ENCODE measurements around the gene RAB4A.

The RAB4A gene

GRCh38 chr1:229339086-229339485 is 68.2 kb downstream of the RAB4A start:
- no peak for DNase-seq (ENCODE audit: low read depth, low spot score)

DNA sequence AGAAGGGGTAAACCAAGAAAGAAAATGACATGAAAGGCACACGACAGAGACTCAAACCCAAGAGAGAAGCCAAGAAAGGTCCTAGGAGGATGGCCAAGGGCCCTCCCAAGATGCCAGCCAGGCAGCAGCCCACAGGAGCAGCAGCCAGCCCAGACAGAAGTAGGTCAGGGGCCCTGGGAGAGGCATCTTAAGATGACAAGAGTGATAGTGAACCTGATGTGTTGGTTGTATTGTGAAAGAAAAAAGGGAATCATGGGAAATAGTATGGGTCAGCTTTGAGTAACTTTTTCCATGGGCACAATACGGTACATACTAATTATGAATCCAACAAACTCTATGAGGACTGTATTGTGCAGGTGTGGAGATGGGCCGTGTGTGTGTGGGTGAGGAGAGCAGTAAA is 68.6 kb downstream of the RAB4A start:
- DNase-seq (ENCODE audit: low read depth, low spot score) = no peak

DNA sequence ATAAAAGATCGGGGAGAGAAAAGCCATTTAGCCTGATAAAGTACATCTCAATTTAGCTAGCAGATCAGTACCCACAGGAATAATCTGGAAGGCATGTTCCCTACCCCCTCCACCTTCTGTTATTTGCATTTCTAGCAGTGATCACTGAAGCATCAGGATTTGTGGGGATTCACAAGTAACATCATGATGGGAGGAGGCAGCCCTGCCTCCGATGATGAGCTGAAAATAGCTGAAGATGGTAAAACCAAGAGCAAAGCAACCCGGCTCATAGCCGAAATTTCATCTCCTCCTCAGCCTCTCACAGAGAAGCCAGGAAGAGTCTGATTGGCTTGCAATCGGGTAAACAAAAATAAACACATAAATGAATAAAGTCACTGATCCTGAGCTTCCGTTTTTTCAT is 69.6 kb downstream of the RAB4A start:
- DNase-seq (ENCODE audit: low read depth, low spot score) = no peak

GRCh38 chr1:229341774-229342655 is 71.1 kb downstream of the RAB4A start:
- no peak for DNase-seq (ENCODE audit: low read depth, low spot score)

DNA sequence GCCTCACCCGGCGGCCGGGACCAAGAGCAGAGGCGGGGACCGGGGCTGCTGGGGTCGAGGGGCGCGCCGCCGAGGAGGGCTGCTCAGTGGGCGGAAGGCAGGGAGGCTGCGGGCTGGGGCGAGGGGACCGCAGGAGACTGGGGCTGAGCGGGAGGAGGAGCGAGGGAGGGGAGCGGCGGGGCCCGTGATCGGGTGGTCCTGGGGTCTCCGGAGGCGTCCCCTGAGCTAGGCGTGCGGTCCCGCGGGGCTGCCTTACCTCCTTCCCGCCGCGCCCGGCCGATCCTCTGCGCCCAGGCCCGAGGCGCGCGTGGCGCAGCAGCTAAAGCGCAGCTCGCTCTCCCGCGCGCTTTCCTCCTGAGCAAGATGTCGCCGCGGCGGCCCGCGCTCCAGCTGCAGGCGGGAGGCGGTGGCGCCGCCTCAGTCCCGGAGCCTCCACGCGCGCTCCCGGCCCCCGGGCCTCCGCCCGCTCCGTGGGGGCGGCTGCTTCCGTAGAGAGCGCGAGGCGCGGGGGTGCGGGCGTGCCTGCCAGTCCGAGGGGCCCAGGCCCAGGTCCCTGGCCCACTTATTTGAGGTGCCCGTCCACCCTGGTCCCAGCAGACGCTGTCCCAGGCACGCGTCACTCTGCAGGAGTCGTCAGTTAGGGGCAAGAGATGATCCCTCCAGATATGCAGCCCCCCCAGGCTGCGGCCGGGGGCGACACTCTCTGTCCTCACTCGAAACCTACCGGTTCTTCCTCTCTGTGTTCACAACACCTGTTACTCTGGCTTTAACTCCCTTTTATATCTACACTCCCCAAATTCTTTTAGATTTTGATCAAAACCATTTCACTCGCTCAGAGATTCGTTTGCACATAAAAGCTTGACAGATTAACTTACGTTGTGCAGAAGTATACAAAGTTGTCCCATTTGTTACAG is 72.0 kb downstream of the RAB4A start, which contains the start of gene CCSAP:
TSS of gene CCSAP (minus strand) at position 392 of the 914 bp plus-strand sequence. CDS start 582 bp downstream, outside the sequence.
- DNase-seq (ENCODE audit: low read depth, low spot score) = no peak

DNA sequence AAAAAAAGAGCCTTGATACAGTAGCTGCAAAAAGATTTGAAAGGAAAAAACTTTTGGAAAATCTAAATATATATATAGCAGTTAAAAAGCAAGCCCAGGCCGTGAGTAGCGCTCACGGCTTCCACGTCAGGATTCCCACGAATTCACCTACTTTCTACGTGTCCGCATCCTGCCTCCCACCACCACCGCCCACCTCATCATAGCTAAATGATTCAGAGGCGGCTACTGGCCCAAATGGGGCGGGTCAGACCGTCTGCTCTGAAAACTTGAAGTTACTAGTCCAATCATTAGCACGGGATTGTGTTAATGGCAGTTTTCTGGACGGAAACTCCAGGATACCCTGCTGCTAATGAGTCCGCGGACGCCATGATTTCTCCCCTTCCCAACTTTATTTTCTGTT is 73.2 kb downstream of the RAB4A start:
- DNase-seq (ENCODE audit: low read depth, low spot score) = no peak

DNA sequence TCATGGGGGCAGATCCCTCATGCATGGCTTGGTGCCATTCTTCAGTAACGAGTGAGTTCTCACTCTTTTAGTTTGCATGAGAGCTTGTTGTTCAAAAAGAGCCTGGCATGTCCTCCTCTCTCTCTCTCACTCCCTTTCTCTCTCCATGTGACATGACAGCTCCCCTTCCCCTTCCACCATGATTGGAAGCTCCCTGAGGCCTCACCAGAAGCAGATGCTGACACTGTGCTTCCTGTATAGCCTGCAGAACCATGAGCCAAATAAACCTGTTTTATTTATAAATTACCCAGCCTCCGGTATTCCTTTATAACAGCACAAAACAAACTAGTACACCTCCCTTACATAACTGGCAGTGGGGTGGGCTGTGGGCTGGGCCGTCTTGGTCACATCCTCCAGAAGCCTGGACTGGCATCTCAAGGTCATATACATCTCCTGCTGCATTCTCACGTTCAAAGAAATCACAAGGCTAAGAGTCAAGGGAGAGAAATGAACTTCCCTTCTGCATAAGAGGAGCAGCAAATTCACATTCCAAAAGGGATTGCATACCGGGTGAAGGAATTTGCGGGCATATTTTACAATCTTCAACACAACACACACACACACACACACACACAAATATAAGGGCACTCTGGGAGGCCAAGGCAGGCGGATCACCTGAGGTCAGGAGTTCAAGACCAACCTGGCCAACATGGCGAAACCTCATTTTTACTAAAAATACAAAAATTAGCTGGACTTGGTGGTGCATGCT is 74.2 kb downstream of the RAB4A start:
- DNase-seq (ENCODE audit: low read depth, low spot score) = no peak

- no peak for DNase-seq (ENCODE audit: low read depth, low spot score)
Observed at GRCh38 chr1:229347528-229347927, 76.6 kb downstream of the RAB4A start.

DNA sequence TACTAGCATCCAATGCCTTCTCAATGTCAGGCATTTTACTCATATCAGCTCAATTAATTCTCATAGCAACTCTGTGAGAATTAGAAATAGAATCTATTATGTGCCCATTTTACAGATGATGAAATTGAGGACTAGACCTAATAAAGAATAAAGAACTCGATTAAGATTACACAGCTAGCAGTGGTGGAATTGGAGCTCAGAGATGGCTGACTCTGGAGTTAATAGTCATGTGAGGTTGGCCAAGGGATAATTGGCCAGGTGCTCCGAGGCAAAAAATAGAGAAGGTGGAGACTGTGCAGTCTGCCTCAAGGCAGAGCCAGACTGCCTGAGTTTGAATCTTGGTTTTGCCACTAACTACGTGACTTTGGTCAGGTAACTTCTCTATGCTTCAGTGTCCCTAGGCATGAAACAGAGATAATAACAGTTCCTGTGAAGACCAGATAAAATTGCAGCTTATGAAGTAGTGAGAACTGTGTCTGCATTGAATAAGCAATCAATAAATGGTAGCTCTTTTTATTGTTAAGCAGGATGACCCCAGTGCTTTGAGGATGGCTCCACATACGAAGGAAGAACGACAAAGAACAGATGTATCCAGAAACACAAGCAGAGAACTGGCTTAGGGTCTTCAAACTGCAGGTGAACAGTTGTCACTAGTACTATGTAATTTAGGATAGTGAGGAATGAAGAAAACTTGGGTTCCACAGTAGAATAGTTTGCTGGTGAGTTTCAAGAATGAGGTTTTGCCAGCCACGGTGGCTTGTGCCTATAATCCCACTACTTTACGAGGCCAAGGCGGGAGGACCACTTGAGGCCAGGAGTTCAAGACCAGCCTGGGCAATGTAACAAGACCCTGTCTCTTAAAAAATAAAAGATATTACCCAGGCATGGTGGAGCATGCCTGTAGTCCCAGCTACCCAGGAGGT is 78.8 kb downstream of the RAB4A start:
- DNase-seq (ENCODE audit: low read depth, low spot score) = no peak

GRCh38 chr1:229352975-229353374 is 82.1 kb downstream of the RAB4A start:
- DNase-seq (ENCODE audit: low read depth, low spot score) = no peak

- no peak for DNase-seq (ENCODE audit: low read depth, low spot score)
Observed at GRCh38 chr1:229354226-229354625, 83.3 kb downstream of the RAB4A start.

Data from iPS DF 19.7 (cell line).